PC-9 (cell line): ENCODE measurements around the gene DCHS1.

Source experiments
- EZH2 ChIP-seq: fragments of 200-600 bp; sonication (generic); IDR thresholded peaks from 2 replicates; pipeline ENCODE4 v1.8.0; 2017; ENCODE audit warnings: antibody characterized with exemption, low read depth
- TF ChIP-seq, protein P1 (sequence below): fragments of 200-600 bp; sonication (generic); conservative IDR thresholded peaks from 2 replicates; pipeline ENCODE4 v1.6.1; 2017; ENCODE audit warnings: mixed run types, antibody characterized with exemption, mild to moderate bottlenecking, moderate library complexity

DNA sequence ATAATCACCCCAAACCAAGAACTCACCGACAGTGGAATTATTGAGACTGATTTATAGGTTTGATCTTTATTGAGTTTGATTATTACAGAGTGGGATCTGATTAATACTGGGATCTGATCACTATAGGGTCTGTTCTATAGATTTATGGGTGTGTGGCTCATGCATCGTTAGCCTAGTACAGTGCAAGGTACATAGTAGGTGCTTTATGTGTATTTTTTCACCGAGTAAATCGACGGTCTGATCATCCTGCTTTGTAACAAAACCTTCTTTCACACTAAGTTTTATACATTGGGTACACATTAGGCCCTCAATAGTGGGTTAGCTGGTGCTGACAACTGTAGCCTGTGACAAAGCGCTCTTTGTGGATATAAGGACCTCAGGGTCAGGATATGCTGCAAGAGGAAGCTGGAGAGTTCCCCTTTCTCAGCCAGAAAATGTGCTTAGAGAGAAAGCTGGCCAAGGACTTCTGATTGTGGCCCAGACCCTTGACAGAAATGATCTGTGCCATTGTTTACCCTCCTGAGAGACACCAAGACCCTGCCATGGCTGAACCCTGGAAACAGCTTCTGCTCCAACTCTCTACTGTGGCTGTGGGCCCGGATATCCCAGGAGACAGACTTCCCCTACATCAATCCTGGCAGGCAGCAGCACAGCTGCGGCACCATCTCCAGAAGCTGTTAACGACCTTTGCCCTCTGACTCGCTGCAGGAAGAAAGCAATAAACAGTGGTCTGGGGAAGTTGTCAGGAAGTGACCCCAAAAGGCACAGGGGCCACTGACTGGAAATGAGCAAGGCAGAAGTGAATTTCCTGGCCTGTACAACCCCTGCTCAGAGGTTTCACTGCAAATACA lies 20.3 kb downstream of the DCHS1 start:
- TF ChIP-seq, protein P1, sequence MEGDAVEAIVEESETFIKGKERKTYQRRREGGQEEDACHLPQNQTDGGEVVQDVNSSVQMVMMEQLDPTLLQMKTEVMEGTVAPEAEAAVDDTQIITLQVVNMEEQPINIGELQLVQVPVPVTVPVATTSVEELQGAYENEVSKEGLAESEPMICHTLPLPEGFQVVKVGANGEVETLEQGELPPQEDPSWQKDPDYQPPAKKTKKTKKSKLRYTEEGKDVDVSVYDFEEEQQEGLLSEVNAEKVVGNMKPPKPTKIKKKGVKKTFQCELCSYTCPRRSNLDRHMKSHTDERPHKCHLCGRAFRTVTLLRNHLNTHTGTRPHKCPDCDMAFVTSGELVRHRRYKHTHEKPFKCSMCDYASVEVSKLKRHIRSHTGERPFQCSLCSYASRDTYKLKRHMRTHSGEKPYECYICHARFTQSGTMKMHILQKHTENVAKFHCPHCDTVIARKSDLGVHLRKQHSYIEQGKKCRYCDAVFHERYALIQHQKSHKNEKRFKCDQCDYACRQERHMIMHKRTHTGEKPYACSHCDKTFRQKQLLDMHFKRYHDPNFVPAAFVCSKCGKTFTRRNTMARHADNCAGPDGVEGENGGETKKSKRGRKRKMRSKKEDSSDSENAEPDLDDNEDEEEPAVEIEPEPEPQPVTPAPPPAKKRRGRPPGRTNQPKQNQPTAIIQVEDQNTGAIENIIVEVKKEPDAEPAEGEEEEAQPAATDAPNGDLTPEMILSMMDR, result no peak
- no peak for TF ChIP-seq EZH2
